NOMO-1 treated with DMSO at 0.1 percent for 48 hours (cell line): ENCODE results near the gene PRKCE.

Experiments used
- DNase-seq: peaks from one replicate; lab custom pipeline; 2025; ENCODE audit not compliant: unreplicated experiment; lab: John Stamatoyannopoulos, UW

Gene PRKCE

GRCh38 chr2:46157072-46157965, 505.8 kb downstream of the PRKCE start:
- DNase-seq: no peak

GRCh38 chr2:46157966-46158310, 506.5 kb downstream of the PRKCE start:
- no peak for DNase-seq

GRCh38 chr2:46158661-46159060, 507.2 kb downstream of the PRKCE start:
- no peak for DNase-seq

GRCh38 chr2:46160326-46160725, 508.9 kb downstream of the PRKCE start:
- no peak for DNase-seq

- DNase-seq: no peak
Observed at GRCh38 chr2:46161315-46161714, 509.8 kb downstream of the PRKCE start.

- no peak for DNase-seq
Observed at GRCh38 chr2:46161911-46162310, 510.4 kb downstream of the PRKCE start.

GRCh38 chr2:46162329-46163097, 511.0 kb downstream of the PRKCE start:
- DNase-seq: peak; percentile 44

GRCh38 chr2:46163098-46163430, 511.6 kb downstream of the PRKCE start:
- peak; percentile 60 for DNase-seq

- DNase-seq: no peak
Observed at GRCh38 chr2:46163804-46164528, 512.5 kb downstream of the PRKCE start.

- no peak for DNase-seq
Observed at GRCh38 chr2:46164529-46165301, 513.2 kb downstream of the PRKCE start.

- no peak for DNase-seq
Observed at GRCh38 chr2:46165916-46166315, 514.4 kb downstream of the PRKCE start.

- no peak for DNase-seq
Observed at GRCh38 chr2:46167406-46167805, 515.9 kb downstream of the PRKCE start.

GRCh38 chr2:46167924-46168323, 516.4 kb downstream of the PRKCE start:
- no peak for DNase-seq

- no peak for DNase-seq
Observed at GRCh38 chr2:46169467-46169866, 518.0 kb downstream of the PRKCE start.

- no peak for DNase-seq
Observed at GRCh38 chr2:46170026-46170425, 518.6 kb downstream of the PRKCE start.

GRCh38 chr2:46170611-46171350, 519.3 kb downstream of the PRKCE start:
- DNase-seq: no peak

GRCh38 chr2:46171411-46171953, 520.0 kb downstream of the PRKCE start:
- DNase-seq: no peak

GRCh38 chr2:46171996-46172546, 520.6 kb downstream of the PRKCE start:
- no peak for DNase-seq

GRCh38 chr2:46173030-46173429, 521.6 kb downstream of the PRKCE start:
- DNase-seq: no peak
